Stimulated activated CD8-positive, alpha-beta memory T cell treated with anti-CD3 and anti-CD28 coated beads, Interleukin-12 subunit alpha, Interleukin-12 subunit beta, amount 100 ng/mL, for 24 hours (primary cell): Measurements from ENCODE around the gene TMEM218.
A peak's percentile ranks its signal among the peaks of the same experiment; 100 is the strongest.

Source experiments
- DNase-seq: peaks from one replicate; pipeline ENCODE4 v3.0.0-alpha.2; 2020; ENCODE audit errors: extremely low read depth

The TMEM218 gene

DNA sequence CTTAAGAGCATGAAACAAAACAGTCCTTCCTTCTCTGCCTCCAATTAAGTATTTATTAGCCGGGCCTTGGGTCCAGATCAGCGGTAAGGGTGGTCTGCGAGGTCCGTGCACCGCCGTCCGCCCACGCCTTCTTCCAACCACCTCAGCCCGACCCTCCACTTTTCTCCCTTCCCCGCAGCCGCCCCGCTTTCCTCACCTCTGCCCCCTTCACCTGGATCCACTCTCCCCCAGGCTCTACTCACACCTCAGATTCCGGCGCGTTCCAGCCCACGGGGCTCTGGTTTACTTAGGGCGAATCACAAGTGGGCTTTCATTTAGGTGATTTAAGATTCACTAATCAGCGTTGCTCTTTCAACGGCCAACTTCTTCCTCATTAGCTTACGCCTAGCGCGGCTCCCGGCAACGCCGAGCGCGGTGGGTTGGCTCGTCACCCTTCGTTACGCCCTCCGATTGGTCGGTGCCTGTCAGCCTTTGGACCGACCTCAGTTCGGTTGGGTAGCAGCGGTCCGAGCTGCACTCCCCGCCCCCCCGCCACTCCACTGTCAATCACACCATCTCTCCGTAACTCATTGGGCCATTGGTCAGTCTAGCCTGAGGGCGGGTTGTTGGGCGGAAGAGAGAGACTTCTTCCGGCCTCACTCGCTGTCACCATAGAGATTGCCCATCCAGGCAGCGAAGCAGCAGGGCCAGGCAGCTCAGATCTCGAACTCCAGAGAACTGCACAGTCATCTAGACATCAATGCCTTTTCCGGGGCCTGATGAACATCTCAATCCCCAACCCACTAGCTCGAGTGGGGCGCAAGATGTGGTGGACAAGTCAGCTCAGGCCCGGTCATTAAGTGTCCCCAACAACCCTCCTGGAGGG, at the start of gene TMEM218:
Gene TMEM218, minus strand, starts transcription at position 284 of the 865 bp plus-strand sequence. CDS start 9,385 bp downstream, outside the sequence.
- DNase-seq, result peak; percentile 92

DNA sequence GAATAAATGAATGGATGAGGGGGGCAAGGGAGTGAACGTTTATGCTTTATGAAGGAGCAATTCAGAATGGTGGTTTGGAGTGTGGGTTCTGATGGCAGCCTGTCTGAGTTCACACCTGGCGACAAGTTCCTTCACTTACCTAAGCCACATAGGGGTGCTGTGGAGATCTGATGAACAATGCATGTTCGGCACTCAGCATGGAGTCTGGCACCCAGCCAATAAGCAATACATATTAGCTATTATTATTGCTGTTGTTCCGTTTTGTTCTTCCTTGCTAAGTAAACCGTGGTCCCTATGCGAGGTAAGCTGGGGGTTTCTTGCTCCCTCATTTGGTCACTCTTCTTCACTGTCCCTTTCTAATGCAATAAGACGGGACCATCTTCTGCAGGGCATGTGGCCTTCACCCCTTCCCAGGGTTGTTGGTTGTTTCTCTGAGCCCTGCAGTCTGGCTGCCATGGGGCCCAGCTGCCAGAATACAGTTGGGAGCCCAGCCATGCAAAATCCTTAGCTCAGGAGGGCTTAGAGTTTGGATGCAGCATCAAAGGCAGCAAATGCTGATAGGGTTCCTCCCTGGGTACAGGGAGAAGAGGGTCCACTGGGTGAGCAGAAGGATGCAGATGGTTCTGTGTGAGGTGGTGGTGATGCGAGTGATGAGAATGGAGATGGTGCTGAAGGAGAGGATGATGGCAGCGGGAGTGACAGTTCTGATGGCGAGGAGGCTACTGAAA, 46.7 kb upstream of the TMEM218 start:
- DNase-seq, result no peak

DNA sequence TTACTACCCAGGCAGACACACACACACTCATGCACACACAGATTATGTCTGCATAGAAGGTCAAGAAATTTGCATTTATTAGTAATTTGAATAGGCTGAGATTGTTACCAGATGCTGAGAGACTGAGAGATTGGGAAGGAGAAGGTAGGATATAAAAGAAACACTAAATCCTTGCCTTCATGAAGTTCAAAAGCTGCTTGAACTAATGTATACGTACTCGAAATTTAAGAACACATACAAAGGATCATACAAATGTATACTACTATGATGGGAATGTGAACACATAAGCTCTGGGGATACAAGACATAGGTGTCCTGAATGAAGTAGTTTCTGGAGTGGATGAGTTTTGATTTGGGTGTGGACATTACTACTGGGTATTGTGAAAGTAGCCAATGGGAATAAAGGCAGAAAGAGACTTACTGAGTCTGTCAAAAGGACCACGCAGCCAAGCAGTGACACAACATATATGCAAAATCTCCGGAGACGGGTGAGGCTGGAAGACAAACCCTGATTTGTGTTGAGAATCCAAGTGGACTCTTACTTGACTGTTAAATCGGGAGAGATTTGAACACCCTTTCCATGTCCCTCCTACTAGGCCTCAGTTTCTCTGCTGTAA, 45.8 kb upstream of the TMEM218 start:
- DNase-seq, result no peak

DNA sequence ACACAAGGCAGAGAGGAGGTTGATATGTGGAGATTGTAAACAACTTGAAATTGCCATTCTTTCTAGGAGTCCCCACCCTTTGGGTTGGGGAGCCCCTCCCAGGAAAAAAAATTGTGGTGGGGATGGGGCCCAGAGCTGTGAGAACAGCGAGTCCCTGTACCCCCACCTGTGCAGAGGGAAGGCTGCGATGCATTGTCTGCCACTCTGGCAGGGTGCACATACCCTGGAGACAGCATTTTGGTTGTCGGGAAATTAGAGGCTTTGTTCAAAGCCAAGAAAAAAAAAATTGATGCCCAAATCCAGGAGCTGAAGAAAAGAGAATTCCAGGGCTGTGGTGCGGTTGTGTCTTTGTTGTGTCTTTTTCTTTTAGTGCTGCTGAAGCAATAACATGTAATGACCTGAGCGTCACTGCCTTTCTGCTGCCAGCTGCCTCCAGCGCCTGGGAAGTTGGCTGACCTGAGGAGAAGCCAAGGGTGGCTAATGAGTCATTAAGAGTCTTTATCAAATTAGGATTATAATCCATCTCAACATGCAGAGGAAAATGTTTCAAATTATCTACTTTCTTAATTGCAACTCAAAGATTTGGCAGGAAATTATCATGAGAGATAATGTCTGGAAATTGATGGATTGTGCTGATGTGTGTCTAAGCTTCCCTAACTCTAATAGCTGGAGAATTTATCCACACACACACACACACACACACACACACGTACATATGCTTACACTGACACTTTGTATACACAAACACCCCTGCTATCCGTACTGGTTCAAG, 45.1 kb upstream of the TMEM218 start:
- DNase-seq, result no peak

DNA sequence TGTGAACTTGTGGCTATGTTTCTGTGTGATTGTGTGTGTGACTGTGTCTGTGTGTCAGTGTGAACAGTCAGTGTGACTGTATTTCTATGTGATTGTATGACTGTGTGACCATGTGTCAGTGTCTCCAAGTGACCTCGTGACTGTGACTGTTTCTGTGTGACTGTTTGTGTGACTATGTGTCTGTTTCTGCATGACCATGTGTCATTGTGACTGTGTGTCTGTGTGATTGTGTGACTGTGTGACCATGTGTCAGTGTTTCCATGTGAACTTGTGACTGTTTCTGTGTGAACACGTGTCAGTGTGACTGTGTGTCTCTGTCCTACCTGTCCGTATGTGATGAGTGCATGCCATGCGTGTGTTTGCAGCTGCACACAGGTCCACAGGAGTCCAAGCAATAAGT, 44.3 kb upstream of the TMEM218 start:
- DNase-seq, result no peak

DNA sequence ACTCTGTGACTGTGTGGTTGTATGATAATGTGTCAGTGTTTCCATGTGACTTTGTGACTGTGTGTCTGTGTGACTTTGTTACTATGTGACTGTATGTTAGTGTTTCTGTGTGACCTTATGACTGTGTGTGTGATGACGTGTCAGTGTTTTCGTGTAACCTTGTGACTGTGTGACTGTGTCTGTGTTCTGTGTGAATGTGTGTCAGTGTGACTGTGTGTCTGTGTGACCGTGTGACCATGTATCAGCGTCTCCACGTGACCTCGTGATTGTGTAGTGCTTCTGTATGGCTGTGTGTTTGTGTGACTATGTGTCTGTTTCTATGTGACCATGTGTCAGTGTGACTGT, 43.6 kb upstream of the TMEM218 start:
- DNase-seq, result no peak

DNA sequence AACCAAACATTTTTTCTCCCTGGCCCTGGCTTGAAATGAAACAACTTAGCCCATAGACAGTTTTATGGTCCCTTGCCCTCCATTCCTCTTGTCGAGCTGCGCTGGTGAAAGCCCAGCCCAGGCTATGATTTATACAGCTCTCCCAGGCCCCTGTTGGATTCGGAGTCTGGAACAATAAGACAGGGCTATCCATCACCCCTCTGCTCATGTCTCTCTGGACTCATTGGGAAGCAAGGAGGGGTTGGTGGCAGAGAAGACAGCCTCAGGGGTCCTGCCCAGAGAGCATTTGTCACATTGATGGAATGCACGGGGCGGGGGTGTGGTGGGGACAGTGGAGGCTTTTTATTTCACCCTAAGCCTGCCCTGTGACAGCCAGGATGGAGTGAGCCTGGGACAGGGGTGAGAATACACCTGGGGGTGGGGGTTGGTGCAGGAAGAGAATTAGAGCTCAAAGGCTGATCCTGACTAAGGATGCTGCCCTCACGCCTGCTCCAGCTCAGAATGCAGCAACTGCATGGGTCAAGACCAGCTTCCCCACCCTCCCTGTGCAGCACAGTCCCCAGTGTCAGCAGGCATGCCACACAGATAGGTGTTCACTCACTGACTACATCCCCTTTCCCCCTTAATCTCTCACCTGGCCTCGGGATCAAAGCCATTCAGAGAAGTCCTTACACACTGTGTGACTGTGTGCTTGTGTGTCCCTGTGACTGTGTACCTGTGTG, 43.1 kb upstream of the TMEM218 start:
- DNase-seq, result no peak

DNA sequence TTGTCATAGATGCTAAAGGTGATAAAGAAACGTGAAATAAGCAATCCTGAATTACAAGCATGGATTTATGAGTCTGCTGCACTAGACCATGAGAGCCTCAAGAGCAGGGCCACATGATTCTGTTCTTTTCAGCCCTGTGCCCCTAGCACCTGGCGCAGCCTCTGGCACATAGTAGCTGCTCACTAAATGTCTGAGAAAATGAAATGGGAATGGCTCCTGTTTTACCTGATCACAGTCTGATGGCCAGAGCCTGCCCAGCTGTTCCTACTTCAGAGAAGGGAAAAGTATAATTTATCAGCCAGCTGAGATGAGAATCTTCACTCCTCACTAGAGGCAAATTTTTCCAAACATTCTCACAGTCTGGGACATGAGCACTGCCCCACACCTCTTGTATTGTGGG, 42.4 kb upstream of the TMEM218 start:
- no peak for DNase-seq

DNA sequence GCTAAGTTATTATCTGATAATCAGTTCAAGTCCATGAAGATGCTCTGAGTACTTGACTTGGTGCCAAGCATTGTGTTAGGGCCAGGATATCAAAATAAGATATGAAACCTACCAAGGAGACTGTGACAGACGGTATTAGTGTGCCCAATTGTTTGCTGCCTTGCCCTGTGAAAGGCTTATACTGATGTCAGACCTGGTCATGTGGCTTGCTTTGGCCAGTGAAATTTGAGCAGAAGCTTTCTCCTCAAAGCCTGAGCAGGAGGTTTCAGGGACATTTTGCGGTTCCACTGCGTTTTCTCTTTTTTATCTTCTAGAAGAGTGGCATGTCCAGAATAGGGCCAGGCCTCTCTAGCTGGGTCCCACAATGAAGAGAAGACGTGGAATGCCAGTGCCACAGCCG, 37.3 kb upstream of the TMEM218 start:
- DNase-seq, result no peak

DNA sequence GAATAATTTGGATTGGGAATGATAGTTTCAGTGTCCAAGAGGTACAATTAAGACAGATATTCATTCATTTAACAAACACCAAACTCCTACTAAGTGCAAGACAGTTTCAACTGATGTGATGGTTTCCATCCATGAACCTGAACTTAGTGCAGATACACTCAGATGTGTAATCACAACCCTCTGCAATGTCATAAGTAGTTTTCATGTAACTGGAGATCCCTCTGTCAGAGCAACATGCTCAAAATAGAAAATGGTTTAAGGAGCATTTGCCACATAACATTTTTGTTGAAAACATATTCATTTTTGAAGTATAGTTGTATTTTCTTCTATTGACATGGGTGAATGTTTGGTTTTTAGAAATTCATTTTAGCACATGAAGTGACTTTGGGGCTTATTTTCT, 36.6 kb upstream of the TMEM218 start:
- DNase-seq, result no peak

DNA sequence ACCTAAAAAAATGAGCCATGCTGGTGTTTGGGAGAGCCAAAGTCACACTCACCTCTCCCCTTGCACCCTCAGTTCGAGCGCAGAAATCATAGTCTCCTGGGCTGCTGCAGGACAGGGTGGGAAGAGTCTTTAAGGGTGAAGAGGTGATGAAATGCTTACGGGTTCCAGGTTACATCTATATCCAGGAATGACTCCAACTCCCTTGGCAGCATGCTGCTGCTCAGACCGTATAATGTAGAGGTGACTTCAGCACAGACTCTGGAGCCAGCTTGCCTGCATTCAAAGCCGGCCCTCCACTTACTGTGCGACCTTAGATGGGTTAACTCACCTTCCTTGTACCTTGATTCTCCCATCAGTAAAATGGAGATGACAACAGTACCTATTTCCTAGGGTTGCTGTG, 35.9 kb upstream of the TMEM218 start:
- DNase-seq, result no peak

DNA sequence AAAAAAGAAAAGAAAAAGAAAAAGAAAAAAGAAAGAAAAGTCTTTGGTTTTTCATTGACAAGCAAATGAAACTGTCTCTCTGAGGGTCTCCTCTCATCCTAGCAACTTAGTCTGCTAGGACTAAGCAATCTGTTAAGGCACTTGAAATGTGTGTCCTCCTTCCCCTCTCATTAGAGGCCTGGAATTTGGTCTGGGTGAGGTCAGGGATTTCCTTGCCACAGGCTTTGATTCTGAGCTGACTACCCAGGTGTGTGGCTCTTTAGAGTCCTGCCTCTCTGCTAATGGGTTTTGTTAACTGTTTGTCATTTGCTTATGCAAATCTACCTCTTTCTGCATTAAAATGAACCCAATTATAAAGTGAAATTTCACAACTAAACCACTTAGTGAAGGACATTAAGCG, 34.8 kb upstream of the TMEM218 start:
- no peak for DNase-seq

DNA sequence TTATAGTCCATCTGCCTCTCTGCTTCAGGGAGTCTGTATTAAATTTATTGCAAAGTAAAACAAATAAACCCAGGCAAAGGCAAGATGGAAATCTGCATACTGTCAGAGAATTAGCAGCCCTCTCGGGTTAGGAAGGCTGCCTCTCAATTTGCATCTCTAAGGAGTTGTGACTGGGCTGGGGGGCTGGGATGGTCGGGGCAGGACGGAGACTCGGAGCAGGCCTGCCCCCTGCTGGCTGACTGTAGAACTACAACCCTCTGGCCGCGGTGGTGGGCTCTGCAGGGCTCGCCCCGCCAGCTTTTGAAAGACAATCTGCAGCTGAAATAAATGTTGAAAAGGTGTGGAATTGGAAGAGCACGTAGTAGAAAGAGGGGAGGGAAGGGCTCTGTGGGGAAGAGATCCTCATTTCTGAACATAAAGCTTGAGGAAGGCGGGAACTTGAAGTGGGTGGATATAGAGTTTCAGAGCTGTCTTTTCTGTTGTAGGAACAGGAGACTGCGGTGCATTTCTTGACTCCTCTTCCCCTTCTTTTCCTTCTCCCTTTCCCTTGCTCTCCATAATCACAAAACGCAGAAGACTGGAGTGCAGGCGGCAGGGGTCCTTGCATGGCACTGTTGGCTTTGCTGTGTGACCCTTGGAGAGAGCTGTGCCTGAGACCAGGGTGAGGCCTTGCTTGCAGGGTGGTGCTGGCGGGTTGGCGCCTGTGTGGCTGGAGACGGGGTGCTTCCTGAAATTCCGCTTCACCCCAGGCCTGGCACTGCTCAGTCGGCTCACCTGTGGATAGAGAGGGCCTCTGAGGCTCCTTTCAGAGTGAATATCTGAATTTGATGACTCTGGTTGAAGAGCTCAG, 30.5 kb upstream of the TMEM218 start:
- peak; percentile 15 for DNase-seq

DNA sequence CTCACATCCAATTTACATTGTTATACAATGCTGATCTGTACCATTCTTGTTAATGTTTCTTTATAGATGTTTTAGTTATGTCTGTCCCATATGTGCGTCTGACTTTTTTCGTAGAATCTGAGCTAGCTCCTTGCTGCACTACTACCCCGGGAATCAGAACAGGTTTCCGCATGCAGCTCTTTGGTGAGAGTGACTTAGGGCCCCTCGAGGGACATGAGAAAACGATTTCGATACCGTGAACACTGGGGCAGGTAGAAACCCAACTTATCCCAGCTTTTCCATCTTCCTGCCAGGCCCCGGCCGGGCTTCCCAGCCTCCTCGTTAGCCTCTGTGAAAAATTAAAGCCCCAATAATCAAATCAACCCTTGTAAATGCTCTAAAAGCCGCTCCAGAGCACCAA, 29.8 kb upstream of the TMEM218 start:
- no peak for DNase-seq

DNA sequence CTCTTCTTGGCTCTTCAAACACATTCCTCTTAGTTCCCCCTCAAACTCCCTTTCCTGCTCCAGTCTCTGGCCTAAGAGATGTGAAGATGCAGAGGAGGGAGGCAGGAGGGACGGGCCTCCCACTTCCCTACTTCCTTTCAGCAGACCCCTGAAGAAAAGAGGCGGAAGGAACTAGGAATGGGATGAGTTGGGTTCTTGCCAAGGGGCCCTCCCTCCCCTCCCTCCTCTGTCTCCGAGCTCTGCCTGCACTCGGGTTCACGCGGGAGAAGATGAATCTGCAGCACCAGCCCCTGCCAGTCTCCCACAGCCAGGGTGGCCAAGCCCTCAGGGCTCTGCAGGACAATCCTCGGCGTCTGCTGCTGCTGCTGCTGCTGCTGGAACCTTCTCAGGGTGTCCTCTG, 28.8 kb upstream of the TMEM218 start:
- no peak for DNase-seq

DNA sequence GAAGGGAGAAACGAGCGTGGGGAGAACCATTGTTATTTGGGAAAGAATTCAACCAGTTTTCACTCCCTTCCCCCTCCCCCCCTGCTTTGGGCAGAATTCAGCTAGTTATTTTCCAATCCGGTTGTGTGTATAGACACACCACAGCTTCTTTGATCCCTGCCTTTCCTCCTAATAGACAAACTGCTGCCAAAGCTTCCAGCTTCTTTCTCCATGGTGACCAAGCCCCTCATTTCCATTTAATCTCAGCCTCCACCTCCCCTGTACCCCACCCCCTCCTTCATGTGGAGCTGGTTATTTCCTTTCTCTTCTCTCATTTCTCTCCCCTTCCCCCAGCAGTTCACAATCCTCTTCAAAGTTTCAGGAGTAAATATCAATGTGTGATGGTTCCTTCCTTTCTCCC, 28.4 kb upstream of the TMEM218 start:
- no peak for DNase-seq

DNA sequence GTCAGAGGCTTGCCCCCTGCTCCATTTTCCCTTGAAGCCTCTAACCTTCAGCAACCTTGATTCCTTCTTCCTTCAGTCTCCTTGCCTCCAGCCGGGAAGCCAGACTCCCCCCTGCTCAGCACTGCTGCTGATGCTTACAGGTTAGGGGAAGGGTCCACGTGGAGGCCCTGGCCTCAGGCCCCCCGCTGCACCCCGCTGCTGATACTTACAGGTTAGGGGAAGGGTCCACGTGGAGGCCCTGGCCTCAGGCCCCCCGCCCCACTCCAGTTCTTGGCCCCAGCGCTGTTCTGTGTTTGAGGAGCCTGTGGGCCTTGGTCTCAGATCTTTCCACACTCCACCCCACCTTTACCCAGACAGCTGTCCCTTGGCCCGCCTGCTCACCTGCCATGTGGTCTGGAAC, 27.5 kb upstream of the TMEM218 start:
- DNase-seq, result no peak

DNA sequence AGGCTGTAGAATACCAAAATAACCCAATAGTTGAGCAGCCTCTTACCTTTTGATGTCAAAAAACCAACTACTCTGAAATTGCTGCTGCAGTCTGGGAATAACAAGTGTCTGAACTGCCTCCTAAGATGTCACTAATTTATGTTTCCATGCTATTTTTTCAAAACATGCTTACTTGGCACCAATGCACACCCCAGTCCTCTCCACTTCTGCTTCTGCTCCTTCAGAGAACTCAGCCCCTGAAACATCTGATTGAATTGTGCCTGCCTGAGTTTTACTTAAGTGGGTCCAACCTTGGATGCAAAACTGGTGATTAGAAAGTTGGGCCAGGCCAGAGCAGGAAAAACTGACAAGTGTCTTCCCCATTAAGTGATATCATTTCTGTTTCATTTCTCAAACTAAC, 24.6 kb upstream of the TMEM218 start:
- DNase-seq, result no peak

DNA sequence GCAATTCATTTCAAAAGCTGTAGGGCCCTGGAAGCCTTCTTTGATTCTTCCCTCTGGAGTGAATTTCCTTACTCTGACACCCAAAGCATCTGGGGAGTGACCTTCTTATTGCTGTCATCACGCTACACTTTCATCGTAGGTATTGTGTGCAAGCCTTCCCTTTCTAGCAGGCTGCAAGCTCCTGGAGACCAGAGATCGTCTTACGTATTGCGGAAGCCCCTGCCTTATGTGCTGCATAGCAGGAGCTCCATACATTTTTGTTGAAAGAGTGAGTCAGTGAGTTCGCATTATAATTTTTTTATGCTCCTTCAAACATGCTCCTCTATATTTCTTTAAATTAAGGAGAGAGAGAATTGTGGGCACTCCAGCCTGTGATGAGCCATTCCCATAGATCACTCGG, 21.2 kb upstream of the TMEM218 start:
- no peak for DNase-seq

DNA sequence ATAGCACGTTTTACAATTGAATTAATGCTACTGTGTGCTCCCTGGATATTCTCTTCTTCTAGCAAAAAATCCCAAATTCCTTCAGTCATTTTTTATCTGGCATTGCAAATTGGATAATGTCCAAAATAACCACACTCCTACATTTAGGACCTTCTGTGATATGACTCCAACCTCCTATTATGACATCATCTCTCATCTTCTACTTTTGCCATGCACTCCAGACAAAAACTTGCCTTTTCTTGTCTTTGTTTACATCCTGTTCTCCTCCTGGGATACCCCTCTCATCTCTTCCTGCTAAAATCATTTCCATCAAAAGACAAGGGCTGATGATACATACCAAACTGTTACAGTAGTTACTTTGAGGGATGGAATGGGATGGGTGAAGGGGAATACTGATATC, 20.6 kb upstream of the TMEM218 start:
- no peak for DNase-seq
